ENCODE data around the gene SLC9A3.

SLC9A3 gene

GRCh38 chr5:455806-456205, 68.4 kb downstream of the SLC9A3 start:
- no peak for DNase-seq

GRCh38 chr5:454936-455335, 69.3 kb downstream of the SLC9A3 start:
- no peak for DNase-seq

- DNase-seq: no peak
Observed at GRCh38 chr5:453725-454481, 70.3 kb downstream of the SLC9A3 start.

- DNase-seq: no peak
Observed at GRCh38 chr5:452978-453710, 71.1 kb downstream of the SLC9A3 start.

- no peak for DNase-seq
Observed at GRCh38 chr5:451587-452458, 72.4 kb downstream of the SLC9A3 start.

- no peak for DNase-seq
Observed at GRCh38 chr5:449151-449550, 75.1 kb downstream of the SLC9A3 start.

GRCh38 chr5:448766-449090, 75.5 kb downstream of the SLC9A3 start:
- no peak for DNase-seq

GRCh38 chr5:448061-448765, 76.0 kb downstream of the SLC9A3 start:
- no peak for DNase-seq

GRCh38 chr5:447501-447900, 76.7 kb downstream of the SLC9A3 start:
- DNase-seq: no peak

GRCh38 chr5:446883-447263, 77.4 kb downstream of the SLC9A3 start:
- peak; percentile 31 for DNase-seq

GRCh38 chr5:446066-446882, 78.0 kb downstream of the SLC9A3 start:
- no peak for DNase-seq

- DNase-seq: no peak
Observed at GRCh38 chr5:445591-445990, 78.7 kb downstream of the SLC9A3 start.

- no peak for DNase-seq
Observed at GRCh38 chr5:444226-444625, 80.0 kb downstream of the SLC9A3 start.

GRCh38 chr5:443239-444151, 80.8 kb downstream of the SLC9A3 start:
- no peak for DNase-seq

- DNase-seq: peak; percentile 42
Observed at GRCh38 chr5:442335-443238, 81.7 kb downstream of the SLC9A3 start, which contains the start of gene EXOC3. Gene EXOC3 (plus strand): TSS chr5:443176. CDS start chr5:446206, 3,030 bp downstream.

GRCh38 chr5:441996-442334, 82.3 kb downstream of the SLC9A3 start:
- no peak for DNase-seq

GRCh38 chr5:440401-441201, 83.6 kb downstream of the SLC9A3 start:
- DNase-seq: no peak

- no peak for DNase-seq
Observed at GRCh38 chr5:439636-440035, 84.6 kb downstream of the SLC9A3 start.

GRCh38 chr5:439181-439580, 85.1 kb downstream of the SLC9A3 start:
- DNase-seq: no peak

Measured in DMS153 (cell line).